ENCODE results near the gene PPP1R12A.

PPP1R12A gene

DNA sequence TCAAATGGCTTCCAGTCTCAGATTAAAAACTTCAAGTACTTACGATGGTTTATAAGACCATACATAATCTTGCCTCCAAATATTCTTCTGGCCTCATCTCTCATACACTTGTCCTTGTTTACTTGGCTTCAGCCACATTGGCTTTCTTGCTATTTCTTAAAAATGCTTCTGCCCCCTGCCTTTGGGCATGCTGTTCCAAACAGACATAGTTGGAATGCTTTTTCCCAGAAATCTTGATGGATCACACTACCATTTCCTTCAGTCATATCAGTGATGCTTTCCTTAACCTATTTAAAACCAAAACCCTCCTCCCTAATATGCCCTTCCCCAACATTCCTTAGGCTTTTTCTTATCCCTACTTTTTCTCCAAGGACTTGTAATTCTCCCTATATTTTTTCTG lies 169.7 kb downstream of the PPP1R12A start:
- TF ChIP-seq ZFX (IDR thresholded peaks at IDR 0.05): no peak
- TF ChIP-seq, protein P1, sequence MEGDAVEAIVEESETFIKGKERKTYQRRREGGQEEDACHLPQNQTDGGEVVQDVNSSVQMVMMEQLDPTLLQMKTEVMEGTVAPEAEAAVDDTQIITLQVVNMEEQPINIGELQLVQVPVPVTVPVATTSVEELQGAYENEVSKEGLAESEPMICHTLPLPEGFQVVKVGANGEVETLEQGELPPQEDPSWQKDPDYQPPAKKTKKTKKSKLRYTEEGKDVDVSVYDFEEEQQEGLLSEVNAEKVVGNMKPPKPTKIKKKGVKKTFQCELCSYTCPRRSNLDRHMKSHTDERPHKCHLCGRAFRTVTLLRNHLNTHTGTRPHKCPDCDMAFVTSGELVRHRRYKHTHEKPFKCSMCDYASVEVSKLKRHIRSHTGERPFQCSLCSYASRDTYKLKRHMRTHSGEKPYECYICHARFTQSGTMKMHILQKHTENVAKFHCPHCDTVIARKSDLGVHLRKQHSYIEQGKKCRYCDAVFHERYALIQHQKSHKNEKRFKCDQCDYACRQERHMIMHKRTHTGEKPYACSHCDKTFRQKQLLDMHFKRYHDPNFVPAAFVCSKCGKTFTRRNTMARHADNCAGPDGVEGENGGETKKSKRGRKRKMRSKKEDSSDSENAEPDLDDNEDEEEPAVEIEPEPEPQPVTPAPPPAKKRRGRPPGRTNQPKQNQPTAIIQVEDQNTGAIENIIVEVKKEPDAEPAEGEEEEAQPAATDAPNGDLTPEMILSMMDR (conservative IDR thresholded peaks at IDR 0.05): no peak
- no peak overlapping the region for H3K27ac ChIP-seq

DNA sequence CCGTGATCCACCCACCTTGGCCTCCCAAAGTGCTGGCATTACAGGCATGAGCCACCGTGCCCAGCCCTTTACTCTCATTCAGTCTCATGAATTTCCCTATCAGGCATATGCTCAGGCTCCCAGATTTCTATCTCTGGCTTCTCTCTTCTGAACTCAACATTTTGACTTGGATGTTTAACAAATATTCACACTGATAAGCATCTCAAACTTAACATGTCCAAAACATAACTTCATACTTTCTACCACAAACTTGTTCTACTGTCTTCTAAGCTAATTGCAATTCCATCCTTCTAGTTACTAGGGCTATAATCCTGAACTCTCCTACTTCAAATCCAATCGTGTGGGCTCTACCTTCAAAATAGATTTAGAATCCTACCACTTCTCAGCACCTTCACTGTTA lies 170.3 kb downstream of the PPP1R12A start:
- no peak for TF ChIP-seq ZFX (IDR thresholded peaks at IDR 0.05)
- TF ChIP-seq, protein P1 (conservative IDR thresholded peaks at IDR 0.05): no peak
- H3K27ac ChIP-seq: no peak overlapping the region

DNA sequence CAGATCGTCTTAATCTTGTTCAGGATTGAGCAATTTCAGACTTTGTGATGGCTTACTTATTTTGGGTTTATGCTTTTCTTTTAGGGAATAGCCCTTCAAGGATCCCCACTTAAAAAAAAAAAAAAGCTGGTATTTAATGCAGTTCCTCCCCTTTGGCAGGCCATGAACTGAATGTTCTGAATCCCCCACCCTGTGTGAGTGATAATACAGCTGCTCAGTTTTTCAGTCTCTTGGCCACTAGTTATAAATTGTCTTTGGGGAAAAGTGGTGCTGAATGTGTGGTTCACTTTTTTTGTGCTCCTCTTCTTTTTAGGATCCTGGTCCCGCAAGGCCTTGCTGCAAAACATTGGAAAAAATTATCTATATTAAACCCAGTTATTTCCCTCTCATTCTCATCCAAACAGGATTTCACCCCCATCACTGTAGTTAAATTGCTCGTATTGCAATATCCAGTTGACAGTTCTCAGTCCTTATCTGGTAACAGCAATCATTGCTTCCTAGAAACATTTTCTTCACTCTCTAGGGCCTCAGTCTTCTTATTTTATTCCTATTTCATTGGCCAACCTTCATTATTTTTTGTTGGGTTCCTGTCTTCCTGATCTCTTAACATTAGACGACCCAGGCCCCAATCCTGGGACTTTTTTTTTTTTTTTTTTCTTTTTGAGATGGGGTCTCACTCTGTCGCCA lies 171.0 kb downstream of the PPP1R12A start:
- no peak for TF ChIP-seq ZFX (IDR thresholded peaks at IDR 0.05)
- TF ChIP-seq, protein P1 (conservative IDR thresholded peaks at IDR 0.05): no peak
- H3K27ac ChIP-seq: no peak overlapping the region

DNA sequence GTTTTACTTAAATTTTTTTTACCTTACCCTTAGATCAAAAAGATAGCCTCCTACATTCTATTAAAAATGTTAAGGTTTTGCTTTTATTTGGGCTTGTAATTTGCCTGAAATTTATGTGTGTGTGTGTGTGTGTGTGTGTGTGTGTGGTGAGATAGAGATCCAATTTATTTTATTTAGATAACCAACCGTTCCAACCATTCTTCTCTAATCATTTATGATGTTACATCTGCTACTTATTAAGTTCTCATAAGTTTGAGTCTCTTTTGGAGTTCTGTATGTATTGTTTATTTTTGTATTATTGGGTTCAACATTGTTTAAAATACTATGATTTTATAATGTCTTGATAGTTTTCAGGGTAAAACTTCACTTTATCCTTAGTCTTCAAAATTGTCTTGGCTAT lies 173.6 kb downstream of the PPP1R12A start:
- TF ChIP-seq, protein P1 (conservative IDR thresholded peaks at IDR 0.05): no peak
- TF ChIP-seq ZFX (IDR thresholded peaks at IDR 0.05): no peak

DNA sequence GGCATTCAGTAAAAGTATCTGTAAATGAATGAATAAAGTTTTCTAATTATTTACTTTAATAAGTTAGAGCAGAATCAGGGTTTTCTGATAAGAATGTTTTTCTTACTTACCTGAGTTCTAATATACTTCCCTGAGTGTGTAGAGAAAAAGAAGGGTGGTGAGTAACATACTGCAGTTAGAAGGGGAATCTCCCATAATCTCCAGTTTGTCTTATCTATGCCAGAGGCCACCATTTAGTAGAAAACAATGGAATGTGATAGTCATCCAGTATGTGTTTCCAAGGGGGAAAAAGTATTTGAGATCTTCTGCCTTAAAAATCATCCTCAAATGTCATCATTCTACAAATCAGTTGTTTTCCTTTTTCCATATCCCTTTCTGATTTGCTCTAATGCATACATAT lies 187.6 kb downstream of the PPP1R12A start:
- TF ChIP-seq, protein P1 (conservative IDR thresholded peaks at IDR 0.05): no peak
- TF ChIP-seq ZFX (IDR thresholded peaks at IDR 0.05): no peak
- H3K27ac ChIP-seq: no peak overlapping the region

More for the DNA sequence above, 173.6 kb downstream of the PPP1R12A start:
- no peak overlapping the region for H3K27ac ChIP-seq

DNA sequence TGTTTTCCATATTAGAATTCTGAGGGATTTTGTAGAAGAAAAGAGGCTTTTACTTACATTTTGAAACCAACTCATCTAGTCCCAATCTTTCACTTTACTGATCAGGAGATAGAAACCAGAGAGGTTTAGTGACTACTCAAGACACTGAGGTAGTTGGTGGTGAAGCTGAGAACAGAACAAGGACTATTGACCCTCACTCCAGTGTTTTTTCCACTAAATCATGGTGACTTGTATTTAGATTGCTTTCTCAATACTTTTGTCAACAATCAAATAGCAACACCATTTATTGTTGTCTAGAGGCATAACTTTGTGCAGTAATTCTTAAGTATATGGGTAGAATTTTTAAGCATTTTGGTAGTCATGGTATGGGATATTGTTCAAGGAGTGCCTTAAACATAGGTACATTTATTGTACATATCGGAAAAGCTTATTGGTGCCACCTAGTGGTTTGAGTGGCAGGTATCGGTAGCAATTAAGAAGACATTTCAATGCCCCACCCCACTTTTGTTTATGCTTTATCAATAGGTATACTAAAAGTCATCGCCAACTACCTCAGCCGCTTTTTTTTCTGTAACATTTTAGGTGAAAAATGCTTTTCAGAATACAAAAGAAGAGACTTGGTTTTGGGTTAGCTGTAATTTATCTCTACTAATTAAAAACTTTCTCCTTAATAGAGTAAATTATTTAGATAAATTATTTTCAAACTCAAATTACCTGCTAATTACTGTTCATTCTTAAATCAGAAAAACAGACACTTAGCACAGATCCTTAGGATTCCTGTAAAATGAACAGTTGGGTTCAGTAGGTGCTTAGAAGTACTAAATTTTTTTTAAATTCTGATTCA lies 196.8 kb downstream of the PPP1R12A start:
- H3K27ac ChIP-seq: no peak overlapping the region
- TF ChIP-seq, protein P1 (conservative IDR thresholded peaks at IDR 0.05): peak; percentile 82
- no peak for TF ChIP-seq ZFX (IDR thresholded peaks at IDR 0.05)

DNA sequence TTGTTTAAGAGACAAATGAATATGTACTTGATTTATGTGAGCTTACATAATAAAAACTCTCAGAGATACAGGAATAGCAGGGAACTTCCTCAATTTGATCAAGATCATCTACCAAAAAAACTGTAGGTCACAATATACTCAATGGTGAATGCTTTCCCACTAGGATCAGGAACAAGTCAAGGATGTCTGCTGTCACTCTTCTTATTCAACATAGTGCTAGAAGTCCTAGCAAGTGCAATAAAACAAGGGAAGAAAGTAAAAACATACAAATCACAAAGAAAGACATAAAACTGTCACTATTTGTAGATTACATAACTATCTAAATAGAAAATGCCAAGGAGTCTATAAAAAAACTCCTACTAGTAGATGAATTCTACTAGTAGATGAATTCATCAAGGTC lies 202.3 kb downstream of the PPP1R12A start:
- TF ChIP-seq ZFX (IDR thresholded peaks at IDR 0.05): no peak
- TF ChIP-seq, protein P1 (conservative IDR thresholded peaks at IDR 0.05): no peak
- H3K27ac ChIP-seq: no peak overlapping the region

Data from C4-2B (cell line).